HUES64 (cell line): Measurements from ENCODE around the gene ZHX3.
"Not testable (repeated sequence)": the region's sequence is repeated elsewhere in the genome, so short reads cannot be mapped to it uniquely, and the experiment has no call there.

ENCODE experiments used
- H3K27ac ChIP-seq: 2 replicates; pipeline ENCODE4 v1.7.0; 2013; ENCODE audit warnings: low read depth, low read length, inconsistent platforms
- H3K27me3 ChIP-seq: 2 replicates; pipeline ENCODE4 v1.6.1; 2013; ENCODE audit warnings: mild to moderate bottlenecking, low read length; ENCODE audit not compliant: insufficient read depth
- H3K36me3 ChIP-seq: 2 replicates; pipeline ENCODE4 v1.6.1; 2013; ENCODE audit warnings: mild to moderate bottlenecking, low read length; ENCODE audit not compliant: insufficient read depth
- H3K4me1 ChIP-seq: 2 replicates; pipeline ENCODE4 v1.6.1; 2013; ENCODE audit warnings: mild to moderate bottlenecking, low read length, moderate library complexity; ENCODE audit not compliant: insufficient read depth
- H3K4me3 ChIP-seq: 2 replicates; pipeline ENCODE4 v1.5.1; 2013; ENCODE audit warnings: mild to moderate bottlenecking, low read length, moderate library complexity
- H3K9ac ChIP-seq: 2 replicates; pipeline ENCODE4 v1.6.1; 2013; ENCODE audit warnings: mild to moderate bottlenecking, low read depth, low read length
- H3K9me3 ChIP-seq: 2 replicates; pipeline ENCODE4 v1.6.1; 2013; ENCODE audit warnings: low read depth, low read length; ENCODE audit not compliant: insufficient read depth
- WGBS: fragments of 150-250, 120-280 bp; methylation state at CpG from one replicate; pipeline ENCODE4 v1.1.7; 2013; ENCODE audit warnings: missing lambda C conversion rate; 5-methylcytosine and 5-hydroxymethylcytosine counted together

The ZHX3 gene

GRCh38 chr20:41134362-41135186, 183.0 kb downstream of the ZHX3 start:
- peaks cover 11% of the 10 kb centered on the region for H3K27me3 ChIP-seq
- peaks cover 24% of the 10 kb centered on the region for H3K4me1 ChIP-seq
- no peak overlapping the region for H3K9ac ChIP-seq
- no peak overlapping the region for H3K27ac ChIP-seq
- H3K4me3 ChIP-seq, result no peak overlapping the region
- WGBS, result 89% methylated on average over 9 of the region's 9 CpGs
- no peaks in the 10 kb centered on the region for H3K9me3 ChIP-seq
- peaks cover 6% of the 10 kb centered on the region; the same call in 1 of the 2 replicates for H3K36me3 ChIP-seq

GRCh38 chr20:41133709-41134361, 183.7 kb downstream of the ZHX3 start:
- WGBS, result 95% methylated on average over 7 of the region's 7 CpGs
- Histone ChIP-seq H3K9me3 (no peaks in the 10 kb centered on the region), H3K27ac (no peak overlapping the region), H3K36me3 (no peaks in the 10 kb centered on the region), H3K9ac (no peak overlapping the region), H3K27me3 (peaks cover 11% of the 10 kb centered on the region), H3K4me3 (no peak overlapping the region), H3K4me1 (peaks cover 17% of the 10 kb centered on the region)

GRCh38 chr20:41132388-41132775, 185.1 kb downstream of the ZHX3 start:
- not testable (repeated sequence) for H3K4me3 ChIP-seq, H3K36me3 ChIP-seq, H3K9me3 ChIP-seq, H3K9ac ChIP-seq, H3K27ac ChIP-seq
- WGBS, result 92% methylated on average over 8 of the region's 9 CpGs
- Histone ChIP-seq H3K4me1 (peaks cover 13% of the 10 kb centered on the region), H3K27me3 (peaks cover 11% of the 10 kb centered on the region)

- no peak overlapping the region for H3K27ac ChIP-seq
- no peak overlapping the region for H3K4me3 ChIP-seq
- no peaks in the 10 kb centered on the region for H3K9me3 ChIP-seq
- 94% methylated on average over 5 of the region's 5 CpGs for WGBS
- H3K9ac ChIP-seq, result no peak overlapping the region
- no peaks in the 10 kb centered on the region for H3K36me3 ChIP-seq
- peaks cover 13% of the 10 kb centered on the region for H3K4me1 ChIP-seq
- peaks cover 11% of the 10 kb centered on the region for H3K27me3 ChIP-seq
Observed at GRCh38 chr20:41131594-41132387, 185.7 kb downstream of the ZHX3 start.
